BJ (cell line): ENCODE data around the gene FHOD3. TPM values are rescaled to one million over a fixed set of nuclear protein-coding genes. Genes with fewer than 3 reads are reported as not detected.

Source experiments
- CTCF ChIA-PET: fragments of 350-600 bp; formaldehyde crosslinking; extraction: SDS; loops from one replicate; lab custom pipeline; 2021; ENCODE audit warnings: antibody characterized with exemption, inconsistent platforms; lab: Yijun Ruan, JAX
- POLR2A ChIA-PET: fragments of 300-600 bp; sonication (Branson Sonifier 250); formaldehyde crosslinking; extraction: SDS; loops from one replicate; lab custom pipeline; 2021; ENCODE audit warnings: antibody characterized with exemption; lab: Charles Lee
- DNase-seq: peaks from one replicate; pipeline ENCODE4 v3.0.0-alpha.2; 2011; ENCODE audit warnings: low read depth
- H3K27me3 ChIP-seq: 2 replicates; pipeline ENCODE4 v1.6.0; 2011; ENCODE audit warnings: low read length; ENCODE audit not compliant: control insufficient read depth, insufficient read depth
- H3K36me3 ChIP-seq: 2 replicates; pipeline ENCODE4 v1.5.1; 2011; ENCODE audit warnings: low read length; ENCODE audit not compliant: control insufficient read depth, insufficient read depth
- H3K4me3 ChIP-seq: 2 replicates; pipeline ENCODE4 v1.5.1; 2011; ENCODE audit warnings: low read depth, mild to moderate bottlenecking, control low read depth, low read length
- CTCF ChIP-seq: IDR thresholded peaks from 2 replicates; pipeline ENCODE4 v1.5.1; 2011; ENCODE audit warnings: low read depth, mild to moderate bottlenecking, control low read depth, inconsistent platforms, low read length, moderate library complexity; ENCODE audit not compliant: insufficient read depth
- polyA plus RNA-seq: library from polyadenylated mRNA; depleted of rRNA; stranded (reverse); fragments of >200 nt; gene quantifications from 2 replicates; pipeline ENCODE4 v1.2.3, GENCODE V29; 2011

Gene FHOD3
- polyA plus RNA-seq, 1 experiment, result 24.6 TPM

GRCh38 chr18:36490897-36491296 is 193.4 kb downstream of the FHOD3 start:
- TF ChIP-seq CTCF, result no peak
- Histone ChIP-seq H3K36me3 (no peaks in the 10 kb centered on the region), H3K27me3 (no peaks in the 10 kb centered on the region), H3K4me3 (no peak overlapping the region)
- POLR2A ChIA-PET, result no interaction called here
- CTCF ChIA-PET, result no interaction called here
- DNase-seq, result no peak

GRCh38 chr18:36492604-36493329 is 195.3 kb downstream of the FHOD3 start:
- POLR2A ChIA-PET, result no interaction called here
- TF ChIP-seq CTCF, result no peak

GRCh38 chr18:36493349-36494159 is 196.0 kb downstream of the FHOD3 start:
- Histone ChIP-seq H3K27me3 (no peaks in the 10 kb centered on the region), H3K36me3 (no peaks in the 10 kb centered on the region), H3K4me3 (no peak overlapping the region)
- ChIA-PET CTCF (interaction anchor here (0.5 kb wide), 1 partner anchor 33 kb away, joined by 3 read pairs; no protein-coding TSS in a partner anchor), POLR2A (no interaction called here)
- TF ChIP-seq CTCF, result no peak
- DNase-seq, result no peak

More at GRCh38 chr18:36492604-36493329, 195.3 kb downstream of the FHOD3 start:
- H3K27me3 ChIP-seq, result no peaks in the 10 kb centered on the region
- CTCF ChIA-PET, result no interaction called here
- H3K4me3 ChIP-seq, result no peak overlapping the region
- no peak for DNase-seq
- H3K36me3 ChIP-seq, result no peaks in the 10 kb centered on the region

- Histone ChIP-seq H3K36me3 (no peaks in the 10 kb centered on the region), H3K4me3 (no peak overlapping the region), H3K27me3 (no peaks in the 10 kb centered on the region)
- POLR2A ChIA-PET, result no interaction called here
- DNase-seq, result no peak
- TF ChIP-seq CTCF, result no peak
- CTCF ChIA-PET, result interaction anchor here (0.5 kb wide), 1 partner anchor 33 kb away, joined by 3 read pairs; no protein-coding TSS in a partner anchor
Measured at GRCh38 chr18:36494160-36494437, 196.6 kb downstream of the FHOD3 start.

GRCh38 chr18:36496022-36496421 is 198.5 kb downstream of the FHOD3 start:
- no peaks in the 10 kb centered on the region for H3K36me3 ChIP-seq
- ChIA-PET CTCF (no interaction called here), POLR2A (no interaction called here)
- H3K27me3 ChIP-seq, result no peaks in the 10 kb centered on the region
- DNase-seq, result no peak
- H3K4me3 ChIP-seq, result no peak overlapping the region
- no peak for TF ChIP-seq CTCF
